ENCODE measurements around the gene PRPF39. TPM values are rescaled to one million over a fixed set of nuclear protein-coding genes. Genes with fewer than 3 reads are reported as not detected.

The PRPF39 gene
- total RNA-seq, 1 experiment from 2014 or later = 59.8 TPM

DNA sequence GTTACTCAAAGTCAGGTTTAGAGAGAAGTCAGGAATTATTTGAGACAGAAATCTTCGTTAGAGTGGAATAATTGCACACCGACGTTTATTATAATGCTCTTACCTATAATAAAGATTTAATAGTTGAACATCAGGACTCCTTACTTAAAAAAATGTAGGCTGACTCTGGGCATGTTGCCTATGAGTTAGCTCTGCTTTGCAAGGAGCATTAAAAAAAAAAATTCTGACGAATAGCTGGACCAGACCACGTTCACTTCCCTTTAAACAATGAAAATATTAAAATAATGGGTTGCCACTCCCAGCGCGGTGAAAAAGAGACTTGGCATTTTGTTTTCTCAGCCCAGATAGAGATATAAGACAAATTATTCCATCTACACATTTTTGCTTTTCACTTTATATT is 51.2 kb downstream of the PRPF39 start:
- H3K27ac Mint-ChIP-seq = peak overlapping the region; percentile 98 to 99 (median 98); a peak in 6 of 7 replicates
- no peaks in the 10 kb centered on the region for H3K4me1 ChIP-seq (ENCODE audit: insufficient read depth, low read length)
- no peak overlapping the region for H2BK120ac ChIP-seq (ENCODE audit: low read depth, low read length, poor library complexity, severe bottlenecking)
- H3K4me3 Mint-ChIP-seq = peak overlapping the region; percentile 99 to 100
- no peak overlapping the region for H4K8ac ChIP-seq (replicated peaks; ENCODE audit: insufficient read length, low read depth, low read length)
- no peaks in the 10 kb centered on the region for H3K27me3 ChIP-seq (ENCODE audit: insufficient read depth, low read length)
- H3K4me2 ChIP-seq (ENCODE audit: insufficient read depth, insufficient read length, low read length) = peak overlapping the region; percentile 91
- no peak overlapping the region for H3K4ac ChIP-seq (ENCODE audit: low read depth, low read length)
- peaks cover 0 to 3% (median 2%) of the 10 kb centered on the region in 3 experiments; a peak in 1 of 7 replicates for H3K36me3 Mint-ChIP-seq (ENCODE audit: insufficient read depth in 1 of 3, low read depth in 3 of 3)
- H3K79me2 ChIP-seq (ENCODE audit: insufficient read depth, low read length) = peaks cover 9% of the 10 kb centered on the region; the same call in 1 of the 2 replicates
- peak overlapping the region; percentile 69 for H3K9ac ChIP-seq (ENCODE audit: extremely low read depth, insufficient read length, low read length)
- no peak overlapping the region for H4K91ac ChIP-seq (ENCODE audit: insufficient read length, low read depth, low read length)
- no peaks in the 10 kb centered on the region for H3K9me3 ChIP-seq (ENCODE audit: control insufficient read depth, low read depth, low read length)
- no peak for TF ChIP-seq CTCF (conservative IDR thresholded peaks at IDR 0.05)
- no peaks in the 10 kb centered on the region for H4K20me1 ChIP-seq (ENCODE audit: control insufficient read depth, insufficient read depth, insufficient read length)
- H3T11ph ChIP-seq (ENCODE audit: low read length) = no peak overlapping the region
- no peak overlapping the region for H4K5ac ChIP-seq (ENCODE audit: insufficient read length, low read depth, low read length)
- no peaks in the 10 kb centered on the region for H3K27me3 Mint-ChIP-seq (ENCODE audit: low read depth)
- H3K9me3 Mint-ChIP-seq = no peaks in the 10 kb centered on the region
- H3K27ac ChIP-seq (ENCODE audit: insufficient read length, low read depth, low read length) = no peak overlapping the region
- no peak overlapping the region for H2BK20ac ChIP-seq (ENCODE audit: low read depth, low read length, poor library complexity, severe bottlenecking)
- H2AFZ ChIP-seq (ENCODE audit: low read length) = peak overlapping the region; percentile 93
- peaks cover 3% of the 10 kb centered on the region for H3K79me1 ChIP-seq (ENCODE audit: insufficient read depth, low read depth, low read length, poor library complexity, severe bottlenecking)
- H3K56ac ChIP-seq (ENCODE audit: insufficient read length, low read depth, low read length) = no peak overlapping the region
- no peak overlapping the region for H2BK5ac ChIP-seq (ENCODE audit: insufficient read length, low read length)
- DNase-seq = no peak
- no peak overlapping the region for H2BK12ac ChIP-seq (ENCODE audit: insufficient read length, low read depth, low read length)
- no CpG with 5 or more reads among the region's 7 CpGs for WGBS (ENCODE audit: extremely low coverage, insufficient read length, low lambda C conversion rate)
- no peak overlapping the region for H3K14ac ChIP-seq (ENCODE audit: insufficient read depth, low read length)
- peaks cover 2% of the 10 kb centered on the region for H3K23me2 ChIP-seq (ENCODE audit: insufficient read length, low read depth, low read length, poor library complexity, severe bottlenecking)
- no peak overlapping the region for H3K18ac ChIP-seq (ENCODE audit: insufficient read length, low read depth, low read length)
- peaks cover 17 to 25% of the 10 kb centered on the region in 2 experiments for H3K4me1 Mint-ChIP-seq
- H3K23ac ChIP-seq (ENCODE audit: insufficient read length, low read depth, low read length) = no peak overlapping the region
- no peak overlapping the region for H2BK15ac ChIP-seq (ENCODE audit: low read depth, low read length)
- H2AK5ac ChIP-seq (ENCODE audit: insufficient read length, low read length) = no peak overlapping the region

Data from H9 (cell line).